ENCODE results near the gene ZNF823.

Gene ZNF823

GRCh38 chr19:11737964-11738745, 591 bp downstream of the ZNF823 start:
- peak; percentile 8 for DNase-seq (ENCODE audit: low read depth)

GRCh38 chr19:11736696-11737095, 2.0 kb downstream of the ZNF823 start:
- no peak for DNase-seq (ENCODE audit: low read depth)

GRCh38 chr19:11735375-11735774, 3.4 kb downstream of the ZNF823 start:
- DNase-seq (ENCODE audit: low read depth) = no peak

- DNase-seq (ENCODE audit: low read depth) = no peak
Measured at GRCh38 chr19:11729586-11729985, 9.2 kb downstream of the ZNF823 start.

- no peak for DNase-seq (ENCODE audit: low read depth)
Measured at GRCh38 chr19:11722414-11722813, 16.3 kb downstream of the ZNF823 start.

- no peak for DNase-seq (ENCODE audit: low read depth)
Measured at GRCh38 chr19:11721681-11722080, 17.1 kb downstream of the ZNF823 start.

- no peak for DNase-seq (ENCODE audit: low read depth)
Measured at GRCh38 chr19:11710313-11710712, 28.4 kb downstream of the ZNF823 start.

GRCh38 chr19:11708457-11708856, 30.3 kb downstream of the ZNF823 start:
- no peak for DNase-seq (ENCODE audit: low read depth)

GRCh38 chr19:11705474-11705873, 33.3 kb downstream of the ZNF823 start:
- DNase-seq (ENCODE audit: low read depth) = no peak

- DNase-seq (ENCODE audit: low read depth) = no peak
Measured at GRCh38 chr19:11704626-11705025, 34.1 kb downstream of the ZNF823 start.

GRCh38 chr19:11699931-11700794, 38.6 kb downstream of the ZNF823 start:
- DNase-seq (ENCODE audit: low read depth) = no peak

- DNase-seq (ENCODE audit: low read depth) = no peak
Measured at GRCh38 chr19:11698231-11698630, 40.5 kb downstream of the ZNF823 start.

- DNase-seq (ENCODE audit: low read depth) = no peak
Measured at GRCh38 chr19:11697284-11697855, 41.4 kb downstream of the ZNF823 start.

GRCh38 chr19:11694533-11695439, 44.0 kb downstream of the ZNF823 start:
- peak; percentile 75 for DNase-seq (ENCODE audit: low read depth)

- no peak for DNase-seq (ENCODE audit: low read depth)
Measured at GRCh38 chr19:11693505-11694499, 44.9 kb downstream of the ZNF823 start.

GRCh38 chr19:11692127-11692790, 46.5 kb downstream of the ZNF823 start:
- DNase-seq (ENCODE audit: low read depth) = no peak

GRCh38 chr19:11685676-11686650, 52.8 kb downstream of the ZNF823 start:
- no peak for DNase-seq (ENCODE audit: low read depth)

- no peak for DNase-seq (ENCODE audit: low read depth)
Measured at GRCh38 chr19:11684987-11685675, 53.6 kb downstream of the ZNF823 start.
